CD14-positive monocyte (primary cell): ENCODE results near the gene STT3B. TPM values are rescaled to one million over a fixed set of nuclear protein-coding genes. Genes with fewer than 3 reads are reported as not detected.
"Not testable (repeated sequence)": the region's sequence is repeated elsewhere in the genome, so short reads cannot be mapped to it uniquely, and the experiment has no call there.

Source experiments
- DNase-seq, 3 donors: peaks; one replicate each; pipeline ENCODE4 v3.0.0-alpha.2; 2011 to 2022
- H2AFZ ChIP-seq: 2 replicates; pipeline ENCODE4 v1.6.0; 2012; ENCODE audit warnings: mild to moderate bottlenecking, low read depth, low read length, inconsistent platforms; ENCODE audit not compliant: insufficient read depth, poor library complexity, severe bottlenecking
- H3K27ac ChIP-seq, 2 donors: 1 replicate in 1 of 2; 2 replicates in 1 of 2; pipeline ENCODE4 v1.5.1; 2012 to 2013; ENCODE audit warnings: low read length in 2 of 2, control low read depth in 1 of 2, inconsistent platforms in 1 of 2, low read depth in 1 of 2, mild to moderate bottlenecking in 1 of 2
- H3K27me3 ChIP-seq, 2 donors: one replicate each; pipeline versions ENCODE4 v1.6.0 to v1.6.1; 2011 to 2013; ENCODE audit warnings: low read length in 2 of 2; ENCODE audit not compliant: control insufficient read depth in 2 of 2, insufficient read depth in 2 of 2
- H3K36me3 ChIP-seq, 2 donors: replicated peaks in 1 of 2; 1 replicate in 1 of 2; 2 replicates in 1 of 2; pipeline versions ENCODE4 v1.5.1 to v1.6.1; 2012 to 2013; ENCODE audit warnings: low read length in 2 of 2, control low read depth in 1 of 2, inconsistent platforms in 1 of 2, mild to moderate bottlenecking in 1 of 2; ENCODE audit not compliant: insufficient read depth in 2 of 2, control insufficient read depth in 1 of 2
- H3K4me1 ChIP-seq, 2 donors: 1 replicate in 1 of 2; 2 replicates in 1 of 2; pipeline versions ENCODE4 v1.5.1 to v1.6.1; 2012 to 2013; ENCODE audit warnings: low read length in 2 of 2, control low read depth in 1 of 2, inconsistent platforms in 1 of 2, mild to moderate bottlenecking in 1 of 2, moderate library complexity in 1 of 2; ENCODE audit not compliant: insufficient read depth in 2 of 2, control insufficient read depth in 1 of 2
- H3K4me2 ChIP-seq: replicated peaks from 2 replicates; pipeline ENCODE3; 2012; ENCODE audit warnings: low read length, moderate library complexity, mild to moderate bottlenecking; ENCODE audit not compliant: poor library complexity, severe bottlenecking; ENCODE audit errors: extremely low read depth
- H3K4me3 ChIP-seq, 3 experiments: fragments of 200-600 bp in 1 of 3; sonication (generic) in 1 of 3; replicated peaks in 1 of 3; 1 replicate in 2 of 3; 2 replicates in 1 of 3; pipeline ENCODE4 v1.5.1; 2011 to 2013; ENCODE audit warnings: low read length in 3 of 3, mild to moderate bottlenecking in 3 of 3, control low read depth in 2 of 3, low read depth in 2 of 3, inconsistent platforms in 1 of 3, moderate library complexity in 1 of 3
- H3K79me2 ChIP-seq: 2 replicates; pipeline ENCODE4 v1.6.0; 2012; ENCODE audit warnings: mild to moderate bottlenecking, control low read depth, inconsistent platforms, low read length, moderate library complexity; ENCODE audit not compliant: insufficient read depth
- H3K9ac ChIP-seq: 2 replicates; pipeline ENCODE4 v1.6.0; 2017; ENCODE audit warnings: low read length, mild to moderate bottlenecking; ENCODE audit not compliant: insufficient read depth, poor library complexity, severe bottlenecking
- H3K9me3 ChIP-seq, 2 donors: replicated peaks in 1 of 2; 1 replicate in 1 of 2; 2 replicates in 1 of 2; pipeline versions ENCODE4 v1.5.1 to v1.6.1; 2012 to 2013; ENCODE audit warnings: low read length in 2 of 2, control low read depth in 1 of 2; ENCODE audit not compliant: control insufficient read depth in 1 of 2, insufficient read depth in 1 of 2
- H4K20me1 ChIP-seq: 2 replicates; pipeline ENCODE4 v1.6.0; 2012; ENCODE audit warnings: mild to moderate bottlenecking, low read length, control low read depth, moderate library complexity; ENCODE audit not compliant: insufficient read depth
- H3K27ac Mint-ChIP-seq, 7 donors: one replicate each; pipeline ENCODE4 v1.8.0; 2020; ENCODE audit warnings: mild to moderate bottlenecking in 7 of 7, mixed read lengths in 7 of 7, moderate library complexity in 6 of 7, inconsistent platforms in 2 of 7
- H3K27me3 Mint-ChIP-seq, 3 donors: one replicate each; pipeline ENCODE4 v1.8.0; 2021 to 2022; ENCODE audit warnings: low read depth in 3 of 3, mild to moderate bottlenecking in 3 of 3, mixed read lengths in 3 of 3, moderate library complexity in 3 of 3, inconsistent platforms in 1 of 3
- H3K36me3 Mint-ChIP-seq, 2 donors: one replicate each; pipeline ENCODE4 v1.8.0; 2020; ENCODE audit warnings: mixed read lengths in 2 of 2, inconsistent platforms in 1 of 2, mild to moderate bottlenecking in 1 of 2
- H3K4me1 Mint-ChIP-seq: one replicate; pipeline ENCODE4 v1.8.0; 2020; ENCODE audit warnings: mild to moderate bottlenecking, mixed read lengths
- H3K4me3 Mint-ChIP-seq, 2 donors: one replicate each; pipeline ENCODE4 v1.8.0; 2020; ENCODE audit warnings: mild to moderate bottlenecking in 2 of 2, mixed read lengths in 2 of 2, moderate library complexity in 1 of 2
- H3K9me3 Mint-ChIP-seq, 7 donors: one replicate each; pipeline ENCODE4 v1.8.0; 2020 to 2022; ENCODE audit warnings: mixed read lengths in 7 of 7, mild to moderate bottlenecking in 6 of 7, moderate library complexity in 6 of 7, inconsistent platforms in 2 of 7
- WGBS: methylation state at CpG from one replicate; pipeline ENCODE4 v1.1.5; 2013; ENCODE audit warnings: missing lambda C conversion rate; ENCODE audit not compliant: insufficient coverage; 5-methylcytosine and 5-hydroxymethylcytosine counted together
- intact Hi-C, 2 donors: fragments of 100-400 bp; cut with micrococcal nuclease; formaldehyde crosslinking; loops; one replicate each; pipeline versions ENCODE4 v1.15.0 to v1.15.1; 2023
- polyA plus RNA-seq, 3 donors: library from polyadenylated mRNA; depleted of rRNA in 1 of 3; unstranded in 2 of 3; stranded (reverse) in 1 of 3; fragments of 300-500 nt in 2 of 3; fragments of >200 nt in 1 of 3; fragmentation: Illumina TruSeq in 2 of 3; gene quantifications; 1 replicate in 2 of 3; 2 replicates in 1 of 3; pipeline ENCODE4 v1.2.3, GENCODE V29; 2012 to 2021
- TF ChIP-seq, protein P1 (sequence below): fragments of 200-600 bp; IDR thresholded peaks from one replicate; pipeline ENCODE4 v1.8.0; 2022; ENCODE audit warnings: antibody characterized with exemption, mild to moderate bottlenecking

The STT3B gene
- polyA plus RNA-seq, 3 donors: 47.3 to 97.0 (median 86.3) TPM

DNA sequence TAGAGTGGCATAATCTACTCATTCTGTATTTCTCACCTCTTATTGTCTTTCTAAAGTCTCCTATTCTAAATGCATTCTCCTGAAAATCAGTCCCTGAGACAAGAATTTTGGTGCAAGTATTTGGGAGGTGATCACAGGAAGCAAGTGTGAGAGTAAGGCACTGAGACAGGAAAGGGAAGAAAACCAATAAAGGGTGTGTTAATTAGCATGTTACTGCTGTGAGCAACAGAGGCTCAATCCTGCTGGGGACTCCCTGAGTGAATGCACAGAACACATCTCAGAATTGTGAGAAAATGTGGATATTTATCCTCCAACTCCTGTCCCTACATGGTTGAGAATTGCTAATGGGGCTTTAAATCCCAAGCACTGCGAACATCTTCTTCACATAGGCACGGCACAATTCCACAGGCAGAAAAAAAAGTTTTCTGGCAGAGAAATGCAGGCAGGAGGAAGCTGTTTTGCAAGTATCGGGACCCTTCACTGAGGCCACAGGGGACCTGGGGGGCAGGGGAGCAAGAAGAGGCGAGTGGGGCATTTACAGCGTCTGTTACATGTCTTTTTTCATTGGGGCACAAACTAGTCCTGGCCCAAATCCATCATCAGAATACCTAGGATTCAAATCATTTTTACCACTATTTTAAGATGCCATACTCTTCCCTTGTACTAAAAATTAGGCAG, 27.2 kb upstream of the STT3B start:
- Histone ChIP-seq H3K79me2 (no peaks in the 10 kb centered on the region), H3K9ac (no peak overlapping the region), H3K27me3 (no peaks in the 10 kb centered on the region), H3K4me1 (peaks cover 5 to 8% of the 10 kb centered on the region in 2 donors), H2AFZ (peak overlapping the region; percentile 57), H3K9me3 (no peaks in the 10 kb centered on the region), H3K4me3 (no peak overlapping the region), H3K36me3 (no peaks in the 10 kb centered on the region), H3K4me2 (peak overlapping the region; percentile 5), H4K20me1 (no peaks in the 10 kb centered on the region), H3K27ac (no peak overlapping the region)
- intact Hi-C loops: no loop called here
- TF ChIP-seq, protein P1, sequence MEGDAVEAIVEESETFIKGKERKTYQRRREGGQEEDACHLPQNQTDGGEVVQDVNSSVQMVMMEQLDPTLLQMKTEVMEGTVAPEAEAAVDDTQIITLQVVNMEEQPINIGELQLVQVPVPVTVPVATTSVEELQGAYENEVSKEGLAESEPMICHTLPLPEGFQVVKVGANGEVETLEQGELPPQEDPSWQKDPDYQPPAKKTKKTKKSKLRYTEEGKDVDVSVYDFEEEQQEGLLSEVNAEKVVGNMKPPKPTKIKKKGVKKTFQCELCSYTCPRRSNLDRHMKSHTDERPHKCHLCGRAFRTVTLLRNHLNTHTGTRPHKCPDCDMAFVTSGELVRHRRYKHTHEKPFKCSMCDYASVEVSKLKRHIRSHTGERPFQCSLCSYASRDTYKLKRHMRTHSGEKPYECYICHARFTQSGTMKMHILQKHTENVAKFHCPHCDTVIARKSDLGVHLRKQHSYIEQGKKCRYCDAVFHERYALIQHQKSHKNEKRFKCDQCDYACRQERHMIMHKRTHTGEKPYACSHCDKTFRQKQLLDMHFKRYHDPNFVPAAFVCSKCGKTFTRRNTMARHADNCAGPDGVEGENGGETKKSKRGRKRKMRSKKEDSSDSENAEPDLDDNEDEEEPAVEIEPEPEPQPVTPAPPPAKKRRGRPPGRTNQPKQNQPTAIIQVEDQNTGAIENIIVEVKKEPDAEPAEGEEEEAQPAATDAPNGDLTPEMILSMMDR: no peak
- Mint-ChIP-seq H3K27ac (peak overlapping the region in 1 of 7 donors; percentile 36), H3K9me3 (peaks cover 0 to 2% (median 0%) of the 10 kb centered on the region in 7 donors), H3K36me3 (no peaks in the 10 kb centered on the region), H3K27me3 (no peaks in the 10 kb centered on the region), H3K4me3 (peak overlapping the region in 1 of 2 donors; percentile 20), H3K4me1 (peaks cover 12% of the 10 kb centered on the region)
- no peak for DNase-seq
- 0% methylated on average over 2 of the region's 5 CpGs for WGBS

DNA sequence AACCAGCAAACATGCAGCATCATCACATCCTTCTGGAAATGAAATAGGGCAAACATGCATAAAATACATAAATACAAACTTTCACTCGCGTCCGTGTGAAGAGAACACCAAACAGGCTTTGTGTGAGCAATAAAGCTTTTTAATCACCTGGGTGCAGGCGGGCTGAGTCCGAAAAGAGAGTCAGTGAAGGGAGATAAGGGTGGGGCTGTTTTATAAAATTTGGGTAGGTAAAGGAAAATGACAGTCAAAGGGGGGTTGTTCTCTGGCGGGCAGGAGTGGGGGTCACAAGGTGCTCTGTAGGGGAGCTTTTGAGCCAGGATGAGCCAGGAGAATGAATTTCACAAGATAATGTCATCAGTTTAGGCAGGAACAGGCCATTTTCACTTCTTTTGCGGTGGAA, 26.2 kb upstream of the STT3B start:
- H4K20me1 ChIP-seq: not testable (repeated sequence)

More for the DNA sequence above, 26.2 kb upstream of the STT3B start:
- H3K79me2 ChIP-seq, DNase-seq, H3K4me3 ChIP-seq, intact Hi-C loops, H3K36me3 Mint-ChIP-seq, H3K27me3 Mint-ChIP-seq, H3K9me3 ChIP-seq, H2AFZ ChIP-seq, H3K27ac ChIP-seq, H3K9me3 Mint-ChIP-seq, H3K4me3 Mint-ChIP-seq, H3K36me3 ChIP-seq, H3K27ac Mint-ChIP-seq, H3K27me3 ChIP-seq, H3K4me2 ChIP-seq, H3K4me1 ChIP-seq, H3K9ac ChIP-seq: not testable (repeated sequence)
- 100% methylated on average over 4 of the region's 7 CpGs for WGBS
- H3K4me1 Mint-ChIP-seq: peaks cover 12% of the 10 kb centered on the region
